ENCODE measurements around the gene OTUD4. TPM values are rescaled to one million over a fixed set of nuclear protein-coding genes. Genes with fewer than 3 reads are reported as not detected.
"Not testable (repeated sequence)": the region's sequence is repeated elsewhere in the genome, so short reads cannot be mapped to it uniquely, and the experiment has no call there.

OTUD4 gene
- total and polyA plus RNA-seq, 9 of the 15 experiments (the other 6 are each of a cell fraction or from before 2014, with no cell fraction given) = 4.2 to 29.0 (median 24.8) TPM

GRCh38 chr4:145179861-145180297, 510 bp downstream of the OTUD4 start (continued):
- 0 out of 2 replicates have a peak, but pooled peaks have one; percentile 7 for TF ChIP-seq ZBTB7A (IDR thresholded peaks at IDR 0.05; ENCODE audit: borderline replicate concordance, control insufficient read depth, low read depth, low read length)
- not testable (repeated sequence) for TF ChIP-seq ZNF740 (CRISPR knock-in tag; IDR thresholded peaks at IDR 0.05)
- 0 out of 4 replicates have a peak, but pooled peaks of 1 of the 2 experiments have one; percentile 46 for TF ChIP-seq ZNF740 (tag; IDR thresholded peaks at IDR 0.05)
- 0 out of 2 replicates have a peak, but pooled peaks have one; percentile 54 for TF ChIP-seq ZNF589 (CRISPR knock-in tag; IDR thresholded peaks at IDR 0.05; ENCODE audit: low read depth)
- 0 out of 2 replicates have a peak, but pooled peaks have one; percentile 38 for TF ChIP-seq SIN3B (IDR thresholded peaks at IDR 0.05; ENCODE audit: low read depth)
- TF ChIP-seq L3MBTL2 (IDR thresholded peaks at IDR 0.05) = peak; percentile 60; the same call in 1 of the 2 replicates
- peak; percentile 43; the same call in 1 of the 2 replicates for TF ChIP-seq PHF8 (IDR thresholded peaks at IDR 0.05; ENCODE audit: borderline replicate concordance, low read length)
- peak; percentile 75; the same call in 1 of the 2 replicates for TF ChIP-seq ZNF584 (CRISPR knock-in tag; IDR thresholded peaks at IDR 0.05; ENCODE audit: low read depth)
- peak in 2 of 3 experiments; percentile 45 to 55 for TF ChIP-seq YY1 (IDR thresholded peaks at IDR 0.05; ENCODE audit: borderline replicate concordance in 1 of 3, control insufficient read depth in 1 of 3, extremely low read depth in 1 of 3, insufficient read depth in 3 of 3, insufficient read length in 1 of 3, insufficient replicate concordance in 2 of 3, low read depth in 1 of 3, low read length in 2 of 3)
- TF ChIP-seq, protein P1, sequence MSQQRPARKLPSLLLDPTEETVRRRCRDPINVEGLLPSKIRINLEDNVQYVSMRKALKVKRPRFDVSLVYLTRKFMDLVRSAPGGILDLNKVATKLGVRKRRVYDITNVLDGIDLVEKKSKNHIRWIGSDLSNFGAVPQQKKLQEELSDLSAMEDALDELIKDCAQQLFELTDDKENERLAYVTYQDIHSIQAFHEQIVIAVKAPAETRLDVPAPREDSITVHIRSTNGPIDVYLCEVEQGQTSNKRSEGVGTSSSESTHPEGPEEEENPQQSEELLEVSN (IDR thresholded peaks at IDR 0.05; ENCODE audit: borderline replicate concordance in 1 of 2, extremely low read depth in 1 of 2, insufficient read depth in 1 of 2, insufficient read length in 1 of 2, low read depth in 1 of 2, low read length in 1 of 2, poor library complexity in 1 of 2, severe bottlenecking in 1 of 2) = peak; percentile 62 to 73
- peak; percentile 53 for TF ChIP-seq PCBP1 (IDR thresholded peaks at IDR 0.05; ENCODE audit: low read depth, low read length, poor library complexity, severe bottlenecking)
- TF ChIP-seq, protein P2, sequence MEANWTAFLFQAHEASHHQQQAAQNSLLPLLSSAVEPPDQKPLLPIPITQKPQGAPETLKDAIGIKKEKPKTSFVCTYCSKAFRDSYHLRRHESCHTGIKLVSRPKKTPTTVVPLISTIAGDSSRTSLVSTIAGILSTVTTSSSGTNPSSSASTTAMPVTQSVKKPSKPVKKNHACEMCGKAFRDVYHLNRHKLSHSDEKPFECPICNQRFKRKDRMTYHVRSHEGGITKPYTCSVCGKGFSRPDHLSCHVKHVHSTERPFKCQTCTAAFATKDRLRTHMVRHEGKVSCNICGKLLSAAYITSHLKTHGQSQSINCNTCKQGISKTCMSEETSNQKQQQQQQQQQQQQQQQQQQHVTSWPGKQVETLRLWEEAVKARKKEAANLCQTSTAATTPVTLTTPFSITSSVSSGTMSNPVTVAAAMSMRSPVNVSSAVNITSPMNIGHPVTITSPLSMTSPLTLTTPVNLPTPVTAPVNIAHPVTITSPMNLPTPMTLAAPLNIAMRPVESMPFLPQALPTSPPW (CRISPR knock-in tag; IDR thresholded peaks at IDR 0.05) = peak; percentile 72; the same call in 1 of the 2 replicates
- TF ChIP-seq NFIC (IDR thresholded peaks at IDR 0.05) = peak; percentile 57
- TF ChIP-seq, protein P3, sequence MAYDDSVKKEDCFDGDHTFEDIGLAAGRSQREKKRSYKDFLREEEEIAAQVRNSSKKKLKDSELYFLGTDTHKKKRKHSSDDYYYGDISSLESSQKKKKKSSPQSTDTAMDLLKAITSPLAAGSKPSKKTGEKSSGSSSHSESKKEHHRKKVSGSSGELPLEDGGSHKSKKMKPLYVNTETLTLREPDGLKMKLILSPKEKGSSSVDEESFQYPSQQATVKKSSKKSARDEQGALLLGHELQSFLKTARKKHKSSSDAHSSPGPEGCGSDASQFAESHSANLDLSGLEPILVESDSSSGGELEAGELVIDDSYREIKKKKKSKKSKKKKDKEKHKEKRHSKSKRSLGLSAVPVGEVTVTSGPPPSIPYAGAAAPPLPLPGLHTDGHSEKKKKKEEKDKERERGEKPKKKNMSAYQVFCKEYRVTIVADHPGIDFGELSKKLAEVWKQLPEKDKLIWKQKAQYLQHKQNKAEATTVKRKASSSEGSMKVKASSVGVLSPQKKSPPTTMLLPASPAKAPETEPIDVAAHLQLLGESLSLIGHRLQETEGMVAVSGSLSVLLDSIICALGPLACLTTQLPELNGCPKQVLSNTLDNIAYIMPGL (CRISPR knock-in tag; IDR thresholded peaks at IDR 0.05) = peak; percentile 87

Measured in K562 (cell line).